HG03103 (cell line): Measurements from ENCODE around the gene B4GALNT4.
"Not testable (repeated sequence)": the region's sequence is repeated elsewhere in the genome, so short reads cannot be mapped to it uniquely, and the experiment has no call there.

Experiments
- ATAC-seq: cut with Tn5 transposase; IDR thresholded peaks from one replicate; pipeline ENCODE4 v1.9.1; 2021; ENCODE audit warnings: low read depth; ENCODE audit not compliant: unreplicated experiment

B4GALNT4 gene

DNA sequence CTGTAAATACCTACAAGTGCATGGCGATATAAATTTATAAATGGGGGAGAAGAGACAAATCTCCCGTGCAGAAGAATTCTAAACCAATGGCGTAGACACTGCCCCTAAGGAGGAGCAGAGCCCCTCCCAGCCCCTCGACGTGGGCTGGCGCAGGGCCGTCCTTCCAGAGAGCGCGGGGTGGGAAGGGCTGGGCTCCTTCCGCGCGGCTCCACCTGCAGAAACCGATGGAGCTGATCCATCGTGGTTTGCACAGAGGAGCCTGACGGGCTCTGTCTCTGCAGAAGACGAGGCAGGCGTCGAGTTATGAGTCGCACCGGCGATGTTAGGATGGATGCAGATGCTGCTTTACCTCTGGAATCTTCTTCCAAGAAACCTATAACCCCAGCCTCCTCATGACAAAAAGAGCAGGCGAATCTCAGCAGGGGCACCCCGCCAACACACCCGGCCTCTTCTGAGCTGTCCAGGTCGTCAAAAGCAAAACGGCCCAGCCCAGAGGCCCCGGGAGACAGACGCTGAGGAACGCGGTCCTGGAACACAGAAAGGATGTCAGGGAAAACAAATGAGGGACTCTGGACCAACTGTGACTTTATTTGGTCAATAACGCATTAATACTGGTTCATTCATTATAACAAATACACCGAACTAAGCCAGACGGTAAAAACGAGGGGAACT, 11.0 kb upstream of the B4GALNT4 start:
- no peak for ATAC-seq

DNA sequence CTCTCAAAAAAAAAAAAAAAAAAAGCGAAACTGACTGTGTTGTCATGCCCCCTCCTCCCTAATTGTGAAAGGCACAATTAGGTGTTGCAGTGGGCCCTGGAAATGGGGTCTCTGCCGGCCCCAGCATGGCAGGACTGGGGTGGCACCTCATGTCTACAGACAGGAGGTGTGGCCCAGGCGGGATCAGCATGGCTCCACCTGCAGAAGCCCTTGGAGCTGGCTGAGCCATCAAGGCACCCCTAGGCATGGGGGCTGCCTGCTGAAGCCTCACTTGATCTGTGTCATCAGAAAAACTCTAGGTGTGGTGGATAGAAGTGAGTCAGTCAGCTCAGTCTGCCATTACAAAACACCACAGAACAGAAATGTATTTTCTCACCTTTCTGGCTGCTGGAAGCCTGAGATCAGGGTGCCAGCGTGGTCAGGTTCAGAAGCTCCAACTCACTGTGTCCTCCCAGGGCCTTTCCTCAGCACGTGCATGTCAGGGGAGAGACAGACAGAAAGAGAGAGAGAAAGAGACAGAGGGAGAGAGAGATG, 10.1 kb upstream of the B4GALNT4 start:
- no peak for ATAC-seq

DNA sequence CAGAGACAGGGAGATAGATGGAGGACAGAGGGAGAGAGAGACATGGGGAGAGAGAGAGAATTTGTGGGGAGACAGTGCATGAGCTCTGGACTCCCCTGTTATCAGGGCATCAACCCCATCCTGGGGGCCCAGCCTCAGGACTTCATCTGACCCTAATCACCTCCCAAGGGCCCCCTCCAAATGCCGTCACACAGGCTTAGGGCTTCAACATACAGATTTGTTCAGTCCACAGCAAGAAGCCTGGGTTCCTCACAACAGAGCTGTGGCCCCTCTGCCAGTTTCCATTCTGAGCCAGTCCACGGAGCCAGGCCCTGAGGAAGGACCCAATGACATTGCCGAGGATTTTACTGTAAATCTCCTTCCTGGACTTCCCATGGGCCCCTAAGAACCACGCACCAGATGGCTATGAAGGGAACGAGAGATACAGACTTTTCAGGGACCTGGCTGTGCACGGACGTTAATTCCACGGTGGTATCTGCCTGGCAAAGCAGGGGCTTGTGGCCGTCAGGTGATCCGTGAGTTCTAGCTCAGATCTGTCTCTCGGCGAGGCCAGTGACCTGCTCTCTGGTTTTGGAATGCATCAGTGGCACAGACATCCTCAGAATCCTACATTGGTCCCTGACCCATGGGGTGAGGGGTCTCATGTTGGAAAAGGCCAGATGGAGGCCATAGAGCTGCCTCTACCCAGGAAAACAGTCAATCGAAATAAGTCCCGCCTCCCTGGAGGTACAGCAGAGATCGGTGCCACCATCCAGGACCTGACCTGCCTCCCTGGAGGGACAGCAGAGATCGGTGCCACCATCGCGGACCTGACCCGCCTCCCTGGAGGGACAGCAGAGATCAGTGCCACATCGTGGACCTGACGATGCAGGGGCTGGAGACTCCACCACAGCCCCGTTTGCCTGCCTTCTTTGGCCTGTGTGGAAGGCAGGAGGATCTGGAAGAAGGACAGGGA, 8.7 kb upstream of the B4GALNT4 start:
- no peak for ATAC-seq

DNA sequence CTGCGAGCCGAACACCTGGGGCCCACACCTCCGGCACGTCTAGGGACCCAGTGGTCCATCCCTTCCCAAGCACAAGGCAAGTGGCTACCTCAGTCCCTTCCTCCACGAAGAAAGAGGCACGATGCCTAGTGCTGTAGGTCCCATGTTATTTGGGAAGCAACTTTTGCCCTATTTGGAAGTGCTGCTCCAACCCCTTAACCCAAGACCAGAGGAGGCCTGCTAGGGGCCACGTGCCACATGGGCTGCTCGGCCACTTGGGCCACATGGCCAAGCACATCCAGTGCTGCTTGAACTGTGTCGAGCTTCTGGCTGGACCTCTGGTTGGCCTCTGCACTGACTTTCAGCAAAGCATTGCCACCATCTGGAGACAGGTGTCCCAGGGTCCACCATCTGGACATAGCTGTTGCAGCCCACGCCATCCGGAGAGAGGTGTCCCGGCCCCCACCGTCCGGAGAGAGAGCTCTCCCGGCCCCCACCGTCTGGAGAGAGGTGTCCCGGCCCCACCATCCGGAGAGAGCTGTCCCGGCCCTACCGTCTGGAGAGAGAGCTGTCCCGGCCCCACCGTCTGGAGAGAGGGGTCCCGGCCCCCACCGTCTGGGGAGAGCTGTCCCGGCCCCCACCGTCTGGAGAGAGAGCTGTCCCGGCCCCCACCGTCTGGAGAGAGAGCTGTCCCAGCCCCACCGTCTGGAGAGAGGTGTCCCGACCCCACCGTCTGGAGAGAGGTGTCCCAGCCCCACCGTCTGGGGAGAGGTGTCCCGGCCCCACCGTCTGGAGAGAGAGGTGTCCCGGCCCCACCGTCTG, 6.5 kb upstream of the B4GALNT4 start:
- ATAC-seq = no peak

DNA sequence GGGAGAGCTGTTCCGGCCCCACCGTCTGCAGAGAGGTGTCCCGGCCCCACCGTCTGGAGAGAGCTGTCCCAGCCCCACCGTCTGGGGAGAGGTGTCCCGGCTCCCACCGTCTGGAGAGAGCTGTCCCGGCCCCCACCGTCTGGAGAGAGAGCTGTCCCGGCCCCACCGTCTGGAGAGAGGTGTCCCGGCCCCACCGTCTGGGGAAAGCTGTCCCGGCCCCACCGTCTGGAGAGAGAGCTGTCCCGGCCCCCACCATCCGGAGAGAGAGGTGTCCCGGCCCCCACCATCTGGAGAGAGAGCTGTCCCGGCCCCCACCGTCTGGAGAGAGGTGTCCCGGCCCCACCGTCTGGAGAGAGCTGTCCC, 5.9 kb upstream of the B4GALNT4 start:
- not testable (repeated sequence) for ATAC-seq

DNA sequence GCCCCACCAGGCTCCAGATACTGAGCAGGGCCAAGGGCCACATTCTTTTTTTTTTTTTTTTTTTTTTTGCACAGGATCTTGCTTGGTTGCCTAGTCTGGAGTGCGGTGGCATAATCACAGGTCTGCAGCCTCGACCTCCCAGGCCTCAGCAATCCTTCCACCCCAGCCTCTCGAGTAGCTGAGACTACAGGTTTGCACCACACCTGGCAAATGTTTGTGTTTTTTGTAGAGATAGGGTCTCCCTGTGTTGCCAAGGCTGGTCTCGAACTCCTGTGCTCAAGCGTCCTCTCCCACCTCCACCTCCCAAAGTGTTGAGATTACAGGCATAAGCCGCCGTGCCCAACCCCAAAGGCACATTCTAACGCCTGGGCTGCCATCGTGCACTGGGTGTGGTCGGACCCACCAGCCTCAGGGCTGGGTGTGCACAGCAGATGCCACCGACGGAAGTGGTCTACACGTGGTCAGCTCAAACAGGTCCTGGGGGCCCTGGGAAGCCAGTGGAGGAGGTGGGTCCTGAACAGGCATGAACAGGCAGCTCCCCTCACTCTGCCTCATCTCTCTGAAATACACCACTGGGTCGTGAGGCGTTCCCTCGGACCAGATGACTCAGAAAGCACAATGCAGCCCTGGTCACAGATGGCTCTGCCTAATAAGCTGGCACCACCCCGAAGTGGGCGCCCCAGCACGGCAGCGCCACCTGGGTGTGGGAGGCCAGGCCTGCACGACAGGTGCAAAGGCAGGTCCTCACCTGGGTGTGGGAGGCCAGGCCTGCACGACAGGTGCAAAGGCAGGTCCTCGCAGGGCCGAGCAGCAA, 5.1 kb upstream of the B4GALNT4 start:
- no peak for ATAC-seq

DNA sequence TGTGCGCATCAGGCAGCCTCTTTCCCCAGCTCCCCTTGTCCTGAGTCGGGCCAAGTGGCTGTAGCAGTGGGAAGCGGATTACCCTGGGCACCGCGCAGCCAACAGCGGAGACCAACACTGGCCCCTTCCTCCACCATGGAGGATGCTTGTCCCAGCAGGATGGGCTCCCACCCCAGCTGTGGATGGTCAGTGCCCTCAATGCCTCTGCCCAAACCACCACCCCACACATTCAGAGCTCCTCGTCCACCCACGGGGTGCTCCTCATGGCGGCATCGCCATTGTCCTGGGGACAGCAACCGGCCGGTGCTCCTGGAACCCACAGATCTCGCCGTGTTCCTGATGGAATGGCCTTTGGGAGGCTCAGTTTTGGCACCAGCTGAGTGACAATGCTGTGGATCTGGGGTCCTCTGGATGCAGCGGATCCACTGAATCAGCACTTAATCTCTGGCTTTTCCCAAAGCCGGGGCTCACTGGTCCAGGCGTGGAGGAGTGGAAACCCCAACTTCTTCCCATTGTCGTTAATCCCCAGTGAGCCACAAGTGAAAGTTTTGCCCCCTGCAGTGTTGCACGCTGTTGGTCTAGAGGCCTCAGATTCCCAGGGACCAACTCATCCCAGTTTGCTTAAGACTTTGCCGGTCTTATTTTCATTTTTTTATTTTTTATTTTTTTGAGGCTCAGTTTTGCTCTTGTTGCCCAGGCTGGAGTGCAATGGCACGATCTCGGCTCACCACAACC, 4.1 kb upstream of the B4GALNT4 start:
- ATAC-seq = no peak

DNA sequence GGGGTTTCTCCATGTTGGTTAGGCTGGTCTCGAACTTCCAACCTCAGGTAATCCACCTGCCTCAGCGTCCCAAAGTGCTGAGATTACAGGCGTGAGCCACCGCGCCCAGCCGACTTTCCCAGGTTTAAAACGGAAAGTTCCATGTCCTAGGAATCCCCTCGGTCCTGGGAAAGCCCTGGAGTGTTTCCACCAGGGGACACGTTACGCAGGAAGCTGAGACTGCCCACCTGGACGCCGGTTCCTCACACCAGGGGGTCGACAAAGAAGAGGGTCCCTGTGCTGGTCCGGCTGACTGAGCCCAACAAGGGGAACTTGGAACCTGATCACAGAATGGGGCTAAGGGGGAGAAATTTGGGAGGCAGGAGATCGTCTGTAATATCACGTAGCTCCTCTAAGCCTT, 3.5 kb upstream of the B4GALNT4 start:
- ATAC-seq = no peak

DNA sequence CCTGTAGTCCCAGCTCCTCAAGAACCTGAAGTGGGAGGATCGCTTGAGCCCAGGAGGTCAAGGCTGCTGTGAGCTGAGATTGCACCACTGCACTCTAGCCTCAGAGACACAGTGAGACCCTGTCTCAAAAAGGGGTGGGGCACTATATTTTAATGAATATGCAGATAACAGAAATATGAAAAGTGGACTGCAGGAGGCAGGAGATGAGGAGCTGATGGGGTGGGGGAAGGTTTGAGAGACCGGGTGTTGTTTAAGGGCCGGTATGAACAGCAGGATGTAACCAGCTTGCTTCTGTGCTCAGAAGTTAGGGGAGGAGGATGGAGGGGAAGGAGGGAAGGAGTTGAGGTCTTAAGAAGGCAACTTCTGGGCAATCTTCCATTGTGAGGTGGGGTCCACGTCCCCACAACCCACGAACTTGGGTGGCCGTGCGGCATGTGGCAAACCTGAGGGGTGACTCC, 1.3 kb upstream of the B4GALNT4 start:
- ATAC-seq = no peak

DNA sequence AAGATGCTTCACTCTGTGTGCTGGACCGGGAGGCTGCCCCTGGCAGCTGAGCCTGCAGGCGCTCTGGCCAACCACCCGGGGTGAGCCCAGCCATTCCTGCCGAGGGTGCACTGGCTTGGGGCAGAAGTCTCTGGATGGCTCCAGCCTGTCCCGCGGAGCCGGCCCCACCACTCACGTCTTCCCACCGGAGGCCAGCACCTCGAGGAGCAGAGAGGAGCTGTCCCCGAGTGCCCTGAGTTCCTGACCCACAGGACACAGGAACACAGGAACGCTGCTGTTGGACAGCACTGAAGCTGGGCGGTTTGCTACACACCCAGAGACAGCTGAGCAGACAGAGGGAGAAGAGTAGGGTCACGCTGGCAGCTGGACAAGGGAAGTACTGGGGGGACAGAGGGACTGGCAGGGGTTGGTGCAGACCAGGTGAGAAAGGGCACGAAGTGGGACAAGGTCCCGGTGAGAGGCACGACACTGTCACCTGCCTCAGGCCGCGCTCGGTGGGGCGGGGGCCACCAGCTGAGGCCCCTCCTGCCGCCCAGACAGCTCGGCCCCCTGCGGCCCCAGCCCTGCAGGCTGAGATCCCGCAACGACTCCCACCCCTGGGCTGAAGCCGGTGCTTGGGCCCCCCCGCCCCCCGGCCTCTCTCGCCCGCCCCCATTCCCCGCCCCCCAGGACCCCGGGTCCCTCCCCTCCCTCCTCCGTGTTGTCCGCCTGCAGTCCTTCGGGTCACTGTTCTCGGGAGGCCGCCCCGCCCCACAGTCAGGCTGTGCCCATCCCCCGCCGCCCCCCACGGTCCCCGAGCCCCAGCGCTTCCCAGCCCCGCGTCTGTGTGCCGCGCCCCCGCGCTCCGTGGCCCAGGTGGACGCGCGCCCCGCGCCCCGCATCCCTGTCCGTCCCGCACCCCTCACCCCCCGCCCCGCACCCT, 624 bp upstream of the B4GALNT4 start:
- no peak for ATAC-seq

DNA sequence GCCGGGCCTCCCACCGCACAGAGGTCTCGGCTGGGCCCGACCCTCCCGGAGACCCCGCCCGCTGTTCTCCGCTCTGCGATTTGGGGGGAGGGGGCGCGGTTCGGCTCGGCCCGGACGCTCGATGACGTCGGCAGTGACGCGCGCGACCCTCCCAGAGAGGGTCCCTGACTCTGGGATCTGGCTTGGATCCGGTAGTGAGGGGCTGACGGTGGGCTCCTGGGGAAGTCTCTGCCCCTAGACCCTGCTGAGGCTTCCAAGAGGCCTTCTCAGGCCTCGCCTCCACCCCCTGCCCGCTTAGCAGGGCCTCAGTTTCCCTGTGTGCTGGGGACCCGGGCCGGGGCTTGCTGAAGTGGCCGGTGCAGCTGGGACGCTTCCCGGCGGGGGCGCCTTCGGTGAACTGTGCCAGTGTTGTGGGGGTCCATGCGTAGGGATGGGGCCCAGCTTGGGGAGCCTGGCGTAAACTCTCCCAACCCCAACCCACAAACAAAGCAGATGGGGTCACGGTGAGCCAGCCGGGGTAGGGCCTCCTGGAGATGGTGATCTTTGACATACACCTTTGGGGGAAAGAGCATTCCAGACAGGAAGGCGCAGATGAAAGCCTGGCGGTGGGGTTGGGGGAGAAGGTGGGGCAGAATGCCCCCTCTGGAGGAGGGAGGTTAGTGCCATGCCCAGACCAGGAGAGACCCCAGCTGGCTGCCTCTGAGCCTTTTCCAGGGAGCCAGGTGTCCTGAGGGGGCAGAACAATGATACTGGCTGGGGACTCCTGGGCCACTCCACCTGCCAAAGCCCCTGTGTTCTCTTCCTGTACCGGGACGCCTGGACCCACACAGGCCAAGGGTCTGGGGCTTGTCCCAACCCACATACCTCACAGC, 1.0 kb downstream of the B4GALNT4 start:
- no peak for ATAC-seq

DNA sequence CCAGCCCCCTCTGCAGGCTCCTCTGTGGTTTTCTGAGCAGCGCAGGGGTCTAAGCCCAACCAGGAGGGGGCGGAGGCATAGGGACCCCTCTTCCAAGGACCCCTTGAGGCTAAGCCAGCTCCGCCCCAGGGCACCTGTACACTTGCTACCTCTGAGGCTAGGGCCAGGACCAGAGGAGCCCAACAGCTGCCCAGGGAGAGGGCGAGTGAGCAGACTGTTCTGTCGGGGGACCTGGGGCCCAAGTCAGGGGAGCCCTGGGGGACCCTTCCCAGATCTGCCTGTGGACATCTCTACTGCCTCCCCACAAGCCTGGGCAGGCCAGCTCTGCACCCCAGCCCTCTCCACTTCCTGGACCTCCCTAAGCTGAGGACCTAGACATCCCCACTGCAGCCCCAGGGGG, 1.8 kb downstream of the B4GALNT4 start:
- ATAC-seq = no peak

DNA sequence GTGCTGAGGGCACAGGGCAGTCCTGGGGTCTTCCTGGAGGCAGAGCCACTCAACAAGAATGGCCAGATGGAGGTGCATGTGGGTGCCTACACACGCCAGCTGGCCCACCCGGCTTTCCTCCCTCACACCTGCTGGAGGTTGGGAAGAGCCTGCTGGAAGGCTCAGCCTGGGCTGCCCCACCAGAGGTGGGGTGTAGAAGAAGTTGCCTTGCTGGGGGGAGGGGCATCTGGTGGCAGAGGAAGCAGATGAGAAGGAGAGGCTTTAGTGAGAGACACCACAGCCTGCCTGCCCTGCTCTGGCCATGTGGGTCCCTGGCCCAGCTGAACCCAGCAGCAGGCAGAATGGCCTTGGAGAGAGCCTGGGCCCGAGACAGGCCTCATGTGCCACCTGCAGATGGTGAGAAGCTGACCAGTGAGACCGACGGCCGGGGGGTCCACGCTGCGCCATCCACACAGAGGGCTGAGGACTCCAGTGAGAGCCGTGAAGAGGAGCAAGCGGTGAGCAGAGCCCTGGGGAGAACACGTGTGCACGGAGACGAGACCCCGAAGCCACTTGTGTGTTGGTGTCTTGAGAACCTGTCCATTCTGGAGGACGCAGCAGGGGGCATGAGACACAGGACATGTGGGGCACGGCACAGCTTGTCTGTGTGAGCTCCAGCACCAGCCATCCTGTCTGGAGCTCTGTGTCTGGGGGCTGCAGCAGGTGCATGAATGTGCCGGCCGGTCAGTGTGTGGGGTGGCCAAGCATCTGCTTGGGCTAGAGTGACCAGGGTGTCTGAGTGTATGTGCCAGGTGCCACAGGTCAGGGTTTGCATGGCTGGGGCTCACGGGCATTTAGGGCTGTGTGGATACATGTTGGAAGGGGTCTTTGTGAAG, 2.7 kb downstream of the B4GALNT4 start:
- ATAC-seq = no peak

DNA sequence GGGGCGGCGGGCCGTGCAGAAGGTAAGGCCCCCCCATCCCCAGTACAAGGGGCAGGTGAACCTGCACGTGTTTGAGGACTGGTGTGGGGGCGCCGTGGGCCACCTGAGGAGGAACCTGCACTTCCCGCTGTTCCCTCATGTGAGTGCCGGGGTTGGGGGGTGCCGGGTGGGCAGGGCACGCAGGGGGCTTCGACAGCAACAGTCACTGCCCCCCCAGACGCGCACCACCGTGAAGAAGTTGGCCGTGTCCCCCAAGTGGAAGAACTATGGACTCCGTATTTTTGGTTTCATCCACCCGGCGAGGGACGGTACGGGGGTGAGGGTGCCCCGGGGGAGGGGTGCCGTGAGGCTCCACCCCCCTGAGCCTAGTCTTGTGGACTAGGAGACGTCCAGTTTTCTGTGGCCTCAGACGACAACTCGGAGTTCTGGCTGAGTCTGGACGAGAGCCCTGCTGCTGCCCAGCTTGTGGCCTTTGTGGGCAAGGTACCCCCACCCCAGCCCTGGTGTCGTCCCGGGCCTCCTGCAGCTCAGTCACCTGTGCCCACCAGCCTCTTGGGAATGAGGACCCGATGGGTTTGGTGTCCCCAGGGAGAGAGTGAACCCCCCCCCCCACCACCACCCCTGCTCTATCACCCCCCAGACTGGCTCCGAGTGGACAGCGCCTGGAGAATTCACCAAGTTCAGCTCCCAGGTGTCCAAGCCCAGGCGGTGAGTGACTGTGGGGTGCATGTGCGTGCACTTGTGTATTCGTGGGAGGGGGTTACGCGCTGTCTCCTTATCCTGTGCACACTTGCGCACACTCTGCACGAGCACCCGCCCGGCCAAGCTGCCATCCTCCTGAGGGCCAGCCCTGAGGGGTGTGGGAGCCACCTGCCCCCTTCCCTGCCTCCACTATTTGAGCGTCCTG, 3.8 kb downstream of the B4GALNT4 start:
- no peak for ATAC-seq
